OCI-LY1 (cell line): Measurements from ENCODE around the gene VWA2.

Experiments used
- H2AFZ ChIP-seq: fragments of 200-600 bp; sonication (generic), shearing (Covaris generic); 2 replicates; pipeline ENCODE4 v1.6.0; 2014; ENCODE audit warnings: antibody characterized with exemption, mild to moderate bottlenecking, low read length
- H3F3A ChIP-seq: fragments of 200-600 bp; sonication (generic), shearing (Covaris generic); 2 replicates; pipeline ENCODE4 v1.6.0; 2014; ENCODE audit warnings: mild to moderate bottlenecking, antibody characterized with exemption, low read length, moderate library complexity; ENCODE audit not compliant: insufficient read depth
- H3K27ac ChIP-seq: fragments of 200-600 bp; sonication (generic); 2 replicates; pipeline ENCODE4 v1.5.1; 2014; ENCODE audit warnings: low read length, mixed run types, mild to moderate bottlenecking, low read depth; ENCODE audit not compliant: poor library complexity, severe bottlenecking
- H3K27me3 ChIP-seq: fragments of 200-600 bp; sonication (generic); 2 replicates; pipeline ENCODE4 v1.6.0; 2014; ENCODE audit warnings: antibody characterized with exemption, mild to moderate bottlenecking, low read length, moderate library complexity; ENCODE audit not compliant: insufficient read depth
- H3K36me3 ChIP-seq: fragments of 200-600 bp; sonication (generic); 2 replicates; pipeline ENCODE4 v1.6.1; 2014; ENCODE audit warnings: mild to moderate bottlenecking, antibody characterized with exemption, low read length, moderate library complexity, mixed read lengths; ENCODE audit not compliant: insufficient read depth
- H3K4me1 ChIP-seq: fragments of 200-600 bp; sonication (generic); 2 replicates; pipeline ENCODE4 v1.5.1; 2014; ENCODE audit warnings: mild to moderate bottlenecking, low read length, moderate library complexity; ENCODE audit not compliant: insufficient read depth, severe bottlenecking
- H3K4me2 ChIP-seq: fragments of 200-600 bp; sonication (generic), shearing (Covaris generic); 2 replicates; pipeline ENCODE4 v1.6.1; 2014; ENCODE audit warnings: low read length
- H3K4me3 ChIP-seq: fragments of 200-600 bp; sonication (generic); 2 replicates; pipeline ENCODE4 v1.5.1; 2014; ENCODE audit warnings: low read length, low read depth, mild to moderate bottlenecking, mixed read lengths; ENCODE audit not compliant: poor library complexity, severe bottlenecking
- H3K79me2 ChIP-seq: fragments of 200-600 bp; shearing (Covaris generic); 2 replicates; pipeline ENCODE4 v1.6.1; 2016; ENCODE audit warnings: mixed run types, low read length, mixed read lengths; ENCODE audit not compliant: insufficient read depth
- H3K9ac ChIP-seq: fragments of 200-600 bp; sonication (generic), shearing (Covaris generic); 2 replicates; pipeline ENCODE4 v1.6.1; 2014; ENCODE audit warnings: mild to moderate bottlenecking, low read length, mixed read lengths
- H3K9me2 ChIP-seq: fragments of 200-600 bp; sonication (generic), shearing (Covaris generic); 2 replicates; pipeline ENCODE4 v1.6.1; 2014; ENCODE audit warnings: low read depth, mild to moderate bottlenecking, low read length, mixed read lengths
- H3K9me3 ChIP-seq: fragments of 200-600 bp; shearing (Covaris generic); 2 replicates; pipeline ENCODE4 v1.6.1; 2014; ENCODE audit warnings: low read length, mixed read lengths
- H4K20me1 ChIP-seq: fragments of 200-600 bp; sonication (generic), shearing (Covaris generic); 2 replicates; pipeline ENCODE4 v1.6.0; 2016; ENCODE audit warnings: mild to moderate bottlenecking, low read length; ENCODE audit not compliant: insufficient read depth
- EZH2 ChIP-seq: fragments of 200-600 bp; sonication (generic), shearing (Covaris generic); IDR thresholded peaks from 2 replicates; pipeline ENCODE4 v1.8.0; 2017; ENCODE audit warnings: borderline replicate concordance, mixed run types, mild to moderate bottlenecking, antibody characterized with exemption, low read length, moderate library complexity, mixed read lengths
- TF ChIP-seq, protein P1 (sequence below): fragments of 200-600 bp; sonication (generic), shearing (Covaris generic); IDR thresholded peaks from 2 replicates; pipeline ENCODE4 v1.5.1; 2017; ENCODE audit warnings: mild to moderate bottlenecking, antibody characterized with exemption, low read length, moderate library complexity, mixed read lengths

The VWA2 gene

DNA sequence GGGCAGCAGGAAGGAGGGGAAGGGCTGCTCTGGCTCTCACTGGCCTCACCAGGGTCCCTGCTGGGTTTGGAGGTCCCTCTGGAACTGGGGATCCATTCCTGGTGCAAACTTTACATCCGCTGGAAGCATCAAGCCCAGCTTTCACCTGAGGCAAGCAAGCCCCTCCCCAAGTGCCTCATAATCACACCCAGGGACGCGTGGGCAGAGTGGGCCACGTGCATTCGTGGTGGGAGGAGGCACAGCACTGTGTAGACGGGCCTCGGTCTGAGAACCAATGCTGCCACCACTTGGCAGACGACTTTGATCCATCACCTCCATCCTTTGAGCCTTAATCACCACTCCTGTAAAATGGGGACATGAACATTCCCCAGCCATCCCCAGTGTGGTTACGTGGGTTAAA, 74.1 kb downstream of the VWA2 start:
- no peaks in the 10 kb centered on the region for H3K4me1 ChIP-seq
- H3K79me2 ChIP-seq = no peaks in the 10 kb centered on the region
- H3K4me2 ChIP-seq = no peak overlapping the region
- no peaks in the 10 kb centered on the region for H3K27me3 ChIP-seq
- TF ChIP-seq, protein P1, sequence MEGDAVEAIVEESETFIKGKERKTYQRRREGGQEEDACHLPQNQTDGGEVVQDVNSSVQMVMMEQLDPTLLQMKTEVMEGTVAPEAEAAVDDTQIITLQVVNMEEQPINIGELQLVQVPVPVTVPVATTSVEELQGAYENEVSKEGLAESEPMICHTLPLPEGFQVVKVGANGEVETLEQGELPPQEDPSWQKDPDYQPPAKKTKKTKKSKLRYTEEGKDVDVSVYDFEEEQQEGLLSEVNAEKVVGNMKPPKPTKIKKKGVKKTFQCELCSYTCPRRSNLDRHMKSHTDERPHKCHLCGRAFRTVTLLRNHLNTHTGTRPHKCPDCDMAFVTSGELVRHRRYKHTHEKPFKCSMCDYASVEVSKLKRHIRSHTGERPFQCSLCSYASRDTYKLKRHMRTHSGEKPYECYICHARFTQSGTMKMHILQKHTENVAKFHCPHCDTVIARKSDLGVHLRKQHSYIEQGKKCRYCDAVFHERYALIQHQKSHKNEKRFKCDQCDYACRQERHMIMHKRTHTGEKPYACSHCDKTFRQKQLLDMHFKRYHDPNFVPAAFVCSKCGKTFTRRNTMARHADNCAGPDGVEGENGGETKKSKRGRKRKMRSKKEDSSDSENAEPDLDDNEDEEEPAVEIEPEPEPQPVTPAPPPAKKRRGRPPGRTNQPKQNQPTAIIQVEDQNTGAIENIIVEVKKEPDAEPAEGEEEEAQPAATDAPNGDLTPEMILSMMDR = no peak
- TF ChIP-seq EZH2 = no peak
- H3K4me3 ChIP-seq = no peak overlapping the region
- H4K20me1 ChIP-seq = no peaks in the 10 kb centered on the region
- H3K36me3 ChIP-seq = no peaks in the 10 kb centered on the region
- H2AFZ ChIP-seq = no peak overlapping the region
- no peak overlapping the region for H3K27ac ChIP-seq
- H3K9me2 ChIP-seq = no peaks in the 10 kb centered on the region
- no peaks in the 10 kb centered on the region for H3F3A ChIP-seq
- H3K9me3 ChIP-seq = no peaks in the 10 kb centered on the region
- no peak overlapping the region for H3K9ac ChIP-seq

DNA sequence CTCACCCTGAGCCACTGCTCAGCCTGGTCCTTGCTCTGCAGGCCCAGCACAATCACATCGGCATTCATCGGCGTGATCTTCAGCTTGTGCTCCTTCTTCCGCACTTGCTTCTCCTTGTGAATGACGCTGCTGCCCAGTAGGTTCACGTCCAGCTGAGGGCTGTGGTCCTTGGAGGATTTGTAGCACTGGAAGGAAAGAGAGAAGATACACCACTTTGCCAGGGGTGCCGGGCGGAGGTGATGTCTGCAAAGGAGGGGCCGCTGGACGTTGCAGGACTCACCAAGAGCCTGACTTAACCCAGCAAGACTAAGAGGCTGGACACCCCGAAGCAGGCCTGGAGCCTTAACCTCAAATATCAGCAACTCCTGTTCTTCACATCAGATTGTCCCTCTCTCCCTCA, 74.8 kb downstream of the VWA2 start:
- Histone ChIP-seq H3K79me2 (no peaks in the 10 kb centered on the region), H3F3A (no peaks in the 10 kb centered on the region), H3K9me2 (no peaks in the 10 kb centered on the region), H3K4me1 (no peaks in the 10 kb centered on the region), H4K20me1 (no peaks in the 10 kb centered on the region), H3K27me3 (no peaks in the 10 kb centered on the region), H3K27ac (no peak overlapping the region), H3K4me2 (no peak overlapping the region), H2AFZ (no peak overlapping the region), H3K9ac (no peak overlapping the region), H3K9me3 (no peaks in the 10 kb centered on the region), H3K36me3 (no peaks in the 10 kb centered on the region), H3K4me3 (no peak overlapping the region)
- TF ChIP-seq, protein P1 = no peak
- TF ChIP-seq EZH2 = no peak

DNA sequence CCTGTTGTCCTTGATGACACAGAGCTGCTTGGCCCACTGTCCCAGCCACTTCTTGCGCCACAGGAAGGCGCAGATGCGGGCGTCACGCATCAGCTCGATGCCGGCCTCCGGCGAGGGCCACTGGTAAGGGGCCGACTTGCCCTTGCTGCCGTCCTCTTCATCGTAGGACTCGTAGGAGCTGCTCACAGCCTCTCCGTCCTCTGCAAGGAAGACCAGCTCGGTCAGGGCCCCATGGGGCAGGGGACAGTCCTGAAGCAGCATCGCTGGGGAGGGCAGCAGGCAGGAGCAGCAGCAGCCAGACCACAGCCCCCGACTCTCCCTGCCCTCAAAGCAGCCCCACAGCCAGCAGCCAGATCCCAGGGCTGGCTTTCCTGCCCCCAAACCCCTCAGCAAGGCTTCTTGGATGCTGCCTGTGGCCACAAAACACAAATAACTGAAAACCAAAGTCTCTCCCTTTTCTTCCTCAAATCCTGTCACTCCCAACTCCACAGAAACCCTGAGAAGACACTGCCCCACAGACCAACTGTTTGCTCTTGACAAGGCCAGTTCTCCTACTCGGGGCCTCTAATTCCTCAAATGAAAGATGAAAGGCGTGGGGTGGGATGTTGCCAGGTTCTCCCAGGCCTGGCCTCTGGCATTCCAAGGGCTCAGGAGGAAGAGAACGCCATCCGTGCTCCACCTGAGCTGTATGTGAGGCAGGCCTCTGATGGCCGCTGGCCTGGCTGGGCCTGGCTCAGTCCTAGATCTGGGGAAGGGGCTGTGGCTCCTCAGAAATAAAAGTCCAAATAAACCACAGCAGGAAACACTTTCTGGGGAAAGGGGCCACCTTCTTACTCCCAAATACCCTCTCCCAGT, 76.7 kb downstream of the VWA2 start:
- Histone ChIP-seq H2AFZ (no peak overlapping the region), H3K79me2 (no peaks in the 10 kb centered on the region), H3K4me3 (no peak overlapping the region), H3K9me3 (no peaks in the 10 kb centered on the region), H3K4me2 (no peak overlapping the region), H3K36me3 (no peaks in the 10 kb centered on the region), H3K9ac (no peak overlapping the region), H4K20me1 (no peaks in the 10 kb centered on the region), H3K4me1 (no peaks in the 10 kb centered on the region), H3K9me2 (no peaks in the 10 kb centered on the region), H3K27me3 (no peaks in the 10 kb centered on the region; the same call in 1 of the 2 replicates), H3K27ac (no peak overlapping the region), H3F3A (no peaks in the 10 kb centered on the region)
- TF ChIP-seq, protein P1 = no peak
- TF ChIP-seq EZH2 = no peak
